Nephron (organoid): Measurements from ENCODE around the gene C1orf116.

Experiments
- H3K27ac Mint-ChIP-seq, 3 experiments: 2 replicates each; pipeline ENCODE4 v1.8.0; 2020; ENCODE audit warnings: mixed read lengths in 3 of 3, mild to moderate bottlenecking in 2 of 3, moderate library complexity in 1 of 3
- H3K27me3 Mint-ChIP-seq: 2 replicates; pipeline ENCODE4 v1.8.0; 2021; ENCODE audit warnings: low read depth, mild to moderate bottlenecking, moderate library complexity, mixed read lengths
- H3K36me3 Mint-ChIP-seq: 2 replicates; pipeline ENCODE4 v1.8.0; 2020; ENCODE audit warnings: low read depth, mixed read lengths
- H3K4me1 Mint-ChIP-seq: 2 replicates; pipeline ENCODE4 v1.8.0; 2020; ENCODE audit warnings: mixed read lengths
- H3K4me3 Mint-ChIP-seq, 3 experiments: 2 replicates each; pipeline ENCODE4 v1.8.0; 2020; ENCODE audit warnings: mild to moderate bottlenecking in 3 of 3, mixed read lengths in 3 of 3, moderate library complexity in 2 of 3
- H3K9me3 Mint-ChIP-seq: 2 replicates; pipeline ENCODE4 v1.8.0; 2020; ENCODE audit warnings: mixed read lengths
- CTCF ChIP-seq, 3 experiments: fragments of 200-600 bp; sonication (generic); IDR thresholded peaks; one replicate each; pipeline ENCODE4 v1.5.0; 2021; ENCODE audit warnings: antibody characterized with exemption in 3 of 3; ENCODE audit not compliant: unreplicated experiment in 3 of 3

The C1orf116 gene

DNA sequence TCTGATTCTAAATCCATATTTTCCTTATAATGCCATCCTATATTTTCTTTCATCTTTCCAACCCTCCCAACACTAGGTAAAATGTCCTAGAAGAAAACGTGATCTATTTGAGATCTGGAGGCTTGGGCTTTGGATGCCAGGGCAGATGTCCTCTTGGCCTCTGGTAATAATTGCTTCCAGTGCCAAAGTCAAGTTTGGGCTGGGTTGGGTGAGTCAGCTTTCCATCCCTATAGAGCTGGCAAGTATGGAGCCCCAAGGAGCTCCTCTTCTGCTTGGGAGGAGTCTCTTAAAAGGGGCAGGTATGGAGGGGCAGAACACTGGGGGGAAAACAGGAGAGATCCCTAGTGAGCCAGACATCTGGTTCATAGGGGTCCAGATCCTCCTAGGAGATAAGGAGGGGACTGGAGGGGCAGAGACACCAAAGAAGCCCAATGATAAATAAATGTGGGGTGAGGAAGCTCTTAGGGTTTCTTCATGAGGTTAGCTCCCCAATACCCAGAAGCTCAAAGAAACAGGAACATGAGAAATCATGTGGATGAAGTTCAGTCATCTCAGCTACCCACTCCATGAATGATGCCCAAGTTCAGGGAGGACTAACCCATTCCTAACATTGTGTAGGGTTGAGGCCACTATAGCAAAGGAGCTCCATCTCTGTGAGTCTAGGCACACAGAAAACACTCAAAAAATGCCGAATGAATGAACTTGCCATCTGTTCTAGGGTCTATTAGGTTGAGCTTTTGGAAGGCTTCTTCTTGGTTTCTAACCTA lies 3.5 kb downstream of the C1orf116 start:
- peak overlapping the region in 1 of 3 experiments; percentile 32 for H3K27ac Mint-ChIP-seq
- no peaks in the 10 kb centered on the region for H3K36me3 Mint-ChIP-seq
- H3K4me1 Mint-ChIP-seq, result peaks cover 46% of the 10 kb centered on the region
- H3K9me3 Mint-ChIP-seq, result no peaks in the 10 kb centered on the region
- no peak for TF ChIP-seq CTCF (IDR thresholded peaks at IDR 0.05; ENCODE audit: unreplicated experiment in 3 of 3)
- H3K4me3 Mint-ChIP-seq, result no peak overlapping the region
- peaks cover 35% of the 10 kb centered on the region for H3K27me3 Mint-ChIP-seq

- Mint-ChIP-seq H3K9me3 (no peaks in the 10 kb centered on the region), H3K27me3 (peaks cover 30% of the 10 kb centered on the region), H3K4me1 (peaks cover 43% of the 10 kb centered on the region), H3K27ac (peak overlapping the region; percentile 80 to 90 (median 81)), H3K36me3 (no peaks in the 10 kb centered on the region), H3K4me3 (no peak overlapping the region)
- TF ChIP-seq CTCF (IDR thresholded peaks at IDR 0.05; ENCODE audit: unreplicated experiment in 3 of 3), result no peak
These were observed 4.6 kb downstream of the C1orf116 start for GRCh38 chr1:207027921-207028320.

GRCh38 chr1:207027206-207027777 lies 5.3 kb downstream of the C1orf116 start:
- H3K4me1 Mint-ChIP-seq, result peaks cover 38% of the 10 kb centered on the region
- peak overlapping the region; percentile 80 to 90 (median 81) for H3K27ac Mint-ChIP-seq
- peaks cover 24% of the 10 kb centered on the region for H3K27me3 Mint-ChIP-seq
- no peak overlapping the region for H3K4me3 Mint-ChIP-seq
- no peaks in the 10 kb centered on the region for H3K9me3 Mint-ChIP-seq
- no peaks in the 10 kb centered on the region for H3K36me3 Mint-ChIP-seq
- no peak for TF ChIP-seq CTCF (IDR thresholded peaks at IDR 0.05; ENCODE audit: unreplicated experiment in 3 of 3)

GRCh38 chr1:207026104-207026534 lies 6.4 kb downstream of the C1orf116 start:
- H3K4me3 Mint-ChIP-seq, result peak overlapping the region in 1 of 3 experiments; percentile 5
- no peaks in the 10 kb centered on the region for H3K9me3 Mint-ChIP-seq
- H3K27me3 Mint-ChIP-seq, result peaks cover 18% of the 10 kb centered on the region
- H3K27ac Mint-ChIP-seq, result peak overlapping the region; percentile 79 to 90 (median 81)
- H3K36me3 Mint-ChIP-seq, result no peaks in the 10 kb centered on the region
- peaks cover 31% of the 10 kb centered on the region for H3K4me1 Mint-ChIP-seq
- TF ChIP-seq CTCF (IDR thresholded peaks at IDR 0.05; ENCODE audit: unreplicated experiment in 3 of 3), result no peak

GRCh38 chr1:207025146-207025880 lies 7.2 kb downstream of the C1orf116 start:
- peak overlapping the region; percentile 79 to 90 (median 81) for H3K27ac Mint-ChIP-seq
- no peaks in the 10 kb centered on the region for H3K36me3 Mint-ChIP-seq
- TF ChIP-seq CTCF (IDR thresholded peaks at IDR 0.05; ENCODE audit: unreplicated experiment in 3 of 3), result no peak
- H3K27me3 Mint-ChIP-seq, result peaks cover 14% of the 10 kb centered on the region
- peak overlapping the region in 1 of 3 experiments; percentile 19 for H3K4me3 Mint-ChIP-seq
- H3K4me1 Mint-ChIP-seq, result peaks cover 31% of the 10 kb centered on the region
- no peaks in the 10 kb centered on the region for H3K9me3 Mint-ChIP-seq
